OCI-LY1 (cell line): Measurements from ENCODE around the gene DUX4.
"Not testable (repeated sequence)": the region's sequence is repeated elsewhere in the genome, so short reads cannot be mapped to it uniquely, and the experiment has no call there.

Experiments
- H2AFZ ChIP-seq: fragments of 200-600 bp; sonication (generic), shearing (Covaris generic); 2 replicates; pipeline ENCODE4 v1.6.0; 2014; ENCODE audit warnings: antibody characterized with exemption, mild to moderate bottlenecking, low read length
- H3F3A ChIP-seq: fragments of 200-600 bp; sonication (generic), shearing (Covaris generic); 2 replicates; pipeline ENCODE4 v1.6.0; 2014; ENCODE audit warnings: mild to moderate bottlenecking, antibody characterized with exemption, low read length, moderate library complexity; ENCODE audit not compliant: insufficient read depth
- H3K27ac ChIP-seq: fragments of 200-600 bp; sonication (generic); 2 replicates; pipeline ENCODE4 v1.5.1; 2014; ENCODE audit warnings: low read length, mixed run types, mild to moderate bottlenecking, low read depth; ENCODE audit not compliant: poor library complexity, severe bottlenecking
- H3K27me3 ChIP-seq: fragments of 200-600 bp; sonication (generic); 2 replicates; pipeline ENCODE4 v1.6.0; 2014; ENCODE audit warnings: antibody characterized with exemption, mild to moderate bottlenecking, low read length, moderate library complexity; ENCODE audit not compliant: insufficient read depth
- H3K36me3 ChIP-seq: fragments of 200-600 bp; sonication (generic); 2 replicates; pipeline ENCODE4 v1.6.1; 2014; ENCODE audit warnings: mild to moderate bottlenecking, antibody characterized with exemption, low read length, moderate library complexity, mixed read lengths; ENCODE audit not compliant: insufficient read depth
- H3K4me1 ChIP-seq: fragments of 200-600 bp; sonication (generic); 2 replicates; pipeline ENCODE4 v1.5.1; 2014; ENCODE audit warnings: mild to moderate bottlenecking, low read length, moderate library complexity; ENCODE audit not compliant: insufficient read depth, severe bottlenecking
- H3K4me2 ChIP-seq: fragments of 200-600 bp; sonication (generic), shearing (Covaris generic); 2 replicates; pipeline ENCODE4 v1.6.1; 2014; ENCODE audit warnings: low read length
- H3K4me3 ChIP-seq: fragments of 200-600 bp; sonication (generic); 2 replicates; pipeline ENCODE4 v1.5.1; 2014; ENCODE audit warnings: low read length, low read depth, mild to moderate bottlenecking, mixed read lengths; ENCODE audit not compliant: poor library complexity, severe bottlenecking
- H3K79me2 ChIP-seq: fragments of 200-600 bp; shearing (Covaris generic); 2 replicates; pipeline ENCODE4 v1.6.1; 2016; ENCODE audit warnings: mixed run types, low read length, mixed read lengths; ENCODE audit not compliant: insufficient read depth
- H3K9ac ChIP-seq: fragments of 200-600 bp; sonication (generic), shearing (Covaris generic); 2 replicates; pipeline ENCODE4 v1.6.1; 2014; ENCODE audit warnings: mild to moderate bottlenecking, low read length, mixed read lengths
- H3K9me2 ChIP-seq: fragments of 200-600 bp; sonication (generic), shearing (Covaris generic); 2 replicates; pipeline ENCODE4 v1.6.1; 2014; ENCODE audit warnings: low read depth, mild to moderate bottlenecking, low read length, mixed read lengths
- H3K9me3 ChIP-seq: fragments of 200-600 bp; shearing (Covaris generic); 2 replicates; pipeline ENCODE4 v1.6.1; 2014; ENCODE audit warnings: low read length, mixed read lengths
- H4K20me1 ChIP-seq: fragments of 200-600 bp; sonication (generic), shearing (Covaris generic); 2 replicates; pipeline ENCODE4 v1.6.0; 2016; ENCODE audit warnings: mild to moderate bottlenecking, low read length; ENCODE audit not compliant: insufficient read depth

The DUX4 gene

GRCh38 chr4:190173428-190173827 is at the start of gene DUX4:
DUX4 (plus strand) TSS chr4:190173774; CDS start chr4:190173774, 0 bp downstream.
- H3K27ac ChIP-seq, H3K4me1 ChIP-seq, H3K36me3 ChIP-seq, H4K20me1 ChIP-seq, H3K4me2 ChIP-seq, H3K9me2 ChIP-seq, H3K79me2 ChIP-seq, H2AFZ ChIP-seq, H3K4me3 ChIP-seq, H3K9ac ChIP-seq, H3F3A ChIP-seq, H3K9me3 ChIP-seq, H3K27me3 ChIP-seq: not testable (repeated sequence)

- not testable (repeated sequence) for H3K36me3 ChIP-seq, H3K4me1 ChIP-seq, H2AFZ ChIP-seq, H3K9me2 ChIP-seq, H4K20me1 ChIP-seq, H3K4me3 ChIP-seq, H3K27ac ChIP-seq, H3K4me2 ChIP-seq, H3K79me2 ChIP-seq, H3K9me3 ChIP-seq, H3F3A ChIP-seq, H3K9ac ChIP-seq, H3K27me3 ChIP-seq
These were observed 1.9 kb downstream of the DUX4 start for GRCh38 chr4:190175436-190175835.

- not testable (repeated sequence) for H3K4me2 ChIP-seq, H3K9me2 ChIP-seq, H3K27ac ChIP-seq, H4K20me1 ChIP-seq, H2AFZ ChIP-seq, H3K36me3 ChIP-seq, H3K4me3 ChIP-seq, H3K9ac ChIP-seq, H3K27me3 ChIP-seq, H3F3A ChIP-seq, H3K79me2 ChIP-seq, H3K9me3 ChIP-seq, H3K4me1 ChIP-seq
These were observed 4.4 kb downstream of the DUX4 start for GRCh38 chr4:190177727-190178605.

GRCh38 chr4:190178606-190178990 is 5.0 kb downstream of the DUX4 start:
- not testable (repeated sequence) for H3K9me2 ChIP-seq, H3K36me3 ChIP-seq, H3K9ac ChIP-seq, H3K4me3 ChIP-seq, H2AFZ ChIP-seq, H3K4me1 ChIP-seq, H3K27me3 ChIP-seq, H3K79me2 ChIP-seq, H3K27ac ChIP-seq, H3F3A ChIP-seq, H4K20me1 ChIP-seq, H3K4me2 ChIP-seq, H3K9me3 ChIP-seq

GRCh38 chr4:190179030-190179739 is 5.6 kb downstream of the DUX4 start:
- not testable (repeated sequence) for H2AFZ ChIP-seq, H3K27me3 ChIP-seq, H3K36me3 ChIP-seq, H3K27ac ChIP-seq, H3K9me3 ChIP-seq, H3K4me2 ChIP-seq, H3K9ac ChIP-seq, H3F3A ChIP-seq, H3K4me3 ChIP-seq, H3K4me1 ChIP-seq, H3K9me2 ChIP-seq, H4K20me1 ChIP-seq, H3K79me2 ChIP-seq

- not testable (repeated sequence) for H3F3A ChIP-seq, H4K20me1 ChIP-seq, H3K4me2 ChIP-seq, H3K27me3 ChIP-seq, H3K9ac ChIP-seq, H3K9me2 ChIP-seq, H3K4me3 ChIP-seq, H3K79me2 ChIP-seq, H3K27ac ChIP-seq, H3K36me3 ChIP-seq, H3K9me3 ChIP-seq, H2AFZ ChIP-seq, H3K4me1 ChIP-seq
These were observed 6.1 kb downstream of the DUX4 start for GRCh38 chr4:190179740-190180094.

- not testable (repeated sequence) for H3K9me3 ChIP-seq, H3K4me2 ChIP-seq, H4K20me1 ChIP-seq, H3K36me3 ChIP-seq, H3K79me2 ChIP-seq, H3K27me3 ChIP-seq, H3K9me2 ChIP-seq, H3F3A ChIP-seq, H2AFZ ChIP-seq, H3K9ac ChIP-seq, H3K27ac ChIP-seq, H3K4me1 ChIP-seq, H3K4me3 ChIP-seq
These were observed 7.4 kb downstream of the DUX4 start for GRCh38 chr4:190180947-190181346.
